Nephron (organoid): Measurements from ENCODE around the gene PARVB.

Experiments
- H3K27ac Mint-ChIP-seq, 3 experiments: 2 replicates each; pipeline ENCODE4 v1.8.0; 2020; ENCODE audit warnings: mixed read lengths in 3 of 3, mild to moderate bottlenecking in 2 of 3, moderate library complexity in 1 of 3
- H3K27me3 Mint-ChIP-seq: 2 replicates; pipeline ENCODE4 v1.8.0; 2021; ENCODE audit warnings: low read depth, mild to moderate bottlenecking, moderate library complexity, mixed read lengths
- H3K36me3 Mint-ChIP-seq: 2 replicates; pipeline ENCODE4 v1.8.0; 2020; ENCODE audit warnings: low read depth, mixed read lengths
- H3K4me1 Mint-ChIP-seq: 2 replicates; pipeline ENCODE4 v1.8.0; 2020; ENCODE audit warnings: mixed read lengths
- H3K4me3 Mint-ChIP-seq, 3 experiments: 2 replicates each; pipeline ENCODE4 v1.8.0; 2020; ENCODE audit warnings: mild to moderate bottlenecking in 3 of 3, mixed read lengths in 3 of 3, moderate library complexity in 2 of 3
- H3K9me3 Mint-ChIP-seq: 2 replicates; pipeline ENCODE4 v1.8.0; 2020; ENCODE audit warnings: mixed read lengths
- TF ChIP-seq, protein P1 (sequence below), 3 experiments: fragments of 200-600 bp; sonication (generic); IDR thresholded peaks; one replicate each; pipeline ENCODE4 v1.5.0; 2021; ENCODE audit warnings: antibody characterized with exemption in 3 of 3; ENCODE audit not compliant: unreplicated experiment in 3 of 3

Gene PARVB

GRCh38 chr22:44220727-44221680, 196.9 kb downstream of the PARVB start:
- no peak overlapping the region for H3K4me3 Mint-ChIP-seq
- no peaks in the 10 kb centered on the region for H3K36me3 Mint-ChIP-seq

DNA sequence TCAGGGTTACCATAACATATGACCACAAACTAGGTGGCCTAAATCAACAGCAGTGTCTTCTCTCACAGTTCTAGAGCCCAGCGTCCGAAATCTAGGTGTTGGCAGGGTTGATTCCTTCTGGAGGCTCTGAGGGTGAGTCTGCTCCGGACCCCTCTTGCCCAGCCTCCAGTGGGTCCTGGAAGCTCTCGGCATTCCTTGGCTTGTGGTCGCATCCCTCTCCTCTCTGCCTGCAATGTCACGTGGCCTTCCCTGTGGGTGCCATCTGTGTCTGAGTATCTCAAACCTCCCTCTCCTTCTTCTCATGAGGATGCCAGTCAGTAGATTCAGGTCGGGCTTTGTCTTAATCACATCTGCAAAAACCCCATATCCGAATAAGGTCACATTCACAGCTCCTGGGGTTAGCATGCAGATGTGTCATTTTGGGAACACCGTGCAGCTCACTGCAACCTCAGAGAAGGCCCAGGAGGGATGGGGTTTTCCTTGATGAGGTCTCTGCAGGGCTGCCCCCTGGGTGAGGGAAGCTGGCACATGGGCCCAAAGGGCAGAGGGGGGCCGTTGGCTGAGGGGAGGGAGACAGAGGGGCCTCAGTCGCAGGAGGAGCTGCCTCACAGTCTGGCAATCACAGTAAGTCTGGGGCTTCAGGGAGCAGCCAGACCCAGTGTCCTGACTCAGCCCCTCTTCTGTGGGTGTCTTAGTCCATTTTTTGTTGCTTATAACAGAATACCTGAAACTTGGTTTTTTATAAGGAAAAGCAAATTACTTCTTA, 197.8 kb downstream of the PARVB start:
- H3K4me1 Mint-ChIP-seq = no peaks in the 10 kb centered on the region
- TF ChIP-seq, protein P1, sequence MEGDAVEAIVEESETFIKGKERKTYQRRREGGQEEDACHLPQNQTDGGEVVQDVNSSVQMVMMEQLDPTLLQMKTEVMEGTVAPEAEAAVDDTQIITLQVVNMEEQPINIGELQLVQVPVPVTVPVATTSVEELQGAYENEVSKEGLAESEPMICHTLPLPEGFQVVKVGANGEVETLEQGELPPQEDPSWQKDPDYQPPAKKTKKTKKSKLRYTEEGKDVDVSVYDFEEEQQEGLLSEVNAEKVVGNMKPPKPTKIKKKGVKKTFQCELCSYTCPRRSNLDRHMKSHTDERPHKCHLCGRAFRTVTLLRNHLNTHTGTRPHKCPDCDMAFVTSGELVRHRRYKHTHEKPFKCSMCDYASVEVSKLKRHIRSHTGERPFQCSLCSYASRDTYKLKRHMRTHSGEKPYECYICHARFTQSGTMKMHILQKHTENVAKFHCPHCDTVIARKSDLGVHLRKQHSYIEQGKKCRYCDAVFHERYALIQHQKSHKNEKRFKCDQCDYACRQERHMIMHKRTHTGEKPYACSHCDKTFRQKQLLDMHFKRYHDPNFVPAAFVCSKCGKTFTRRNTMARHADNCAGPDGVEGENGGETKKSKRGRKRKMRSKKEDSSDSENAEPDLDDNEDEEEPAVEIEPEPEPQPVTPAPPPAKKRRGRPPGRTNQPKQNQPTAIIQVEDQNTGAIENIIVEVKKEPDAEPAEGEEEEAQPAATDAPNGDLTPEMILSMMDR (IDR thresholded peaks at IDR 0.05; ENCODE audit: unreplicated experiment in 3 of 3) = no peak
- peaks cover under 1% of the 10 kb centered on the region for H3K9me3 Mint-ChIP-seq
- no peak overlapping the region for H3K4me3 Mint-ChIP-seq
- no peaks in the 10 kb centered on the region for H3K36me3 Mint-ChIP-seq
- peaks cover 23% of the 10 kb centered on the region for H3K27me3 Mint-ChIP-seq
- H3K27ac Mint-ChIP-seq = no peak overlapping the region

More at GRCh38 chr22:44220727-44221680, 196.9 kb downstream of the PARVB start:
- Mint-ChIP-seq H3K27ac (no peak overlapping the region), H3K9me3 (peaks cover 2% of the 10 kb centered on the region), H3K27me3 (peaks cover 20% of the 10 kb centered on the region), H3K4me1 (no peaks in the 10 kb centered on the region)
- TF ChIP-seq, protein P1 (IDR thresholded peaks at IDR 0.05; ENCODE audit: unreplicated experiment in 3 of 3) = no peak
